Pons (tissue), 1 donor: ENCODE measurements around the gene SLC25A48.

ENCODE experiments used
- DNase-seq: peaks from one replicate; pipeline ENCODE4 v3.0.0-alpha.2; 2016; ENCODE audit warnings: low spot score

Gene SLC25A48

GRCh38 chr5:135834639-135835529 is at the start of gene SLC25A48:
Gene SLC25A48 (plus strand): TSS chr5:135834663. CDS start chr5:135834848, 185 bp downstream.
- DNase-seq = no peak

- DNase-seq = no peak
These were observed 33.8 kb upstream of the SLC25A48 start for GRCh38 chr5:135800656-135801055.

GRCh38 chr5:135810188-135810943 is 24.1 kb upstream of the SLC25A48 start:
- no peak for DNase-seq

- DNase-seq = no peak
These were observed 23.5 kb upstream of the SLC25A48 start for GRCh38 chr5:135811007-135811406.

GRCh38 chr5:135813758-135814157 is 20.7 kb upstream of the SLC25A48 start:
- DNase-seq = no peak

- DNase-seq = no peak
These were observed 20.1 kb upstream of the SLC25A48 start for GRCh38 chr5:135814316-135814715.

- no peak for DNase-seq
These were observed 19.7 kb upstream of the SLC25A48 start for GRCh38 chr5:135814812-135815211.

GRCh38 chr5:135821061-135821801 is 13.2 kb upstream of the SLC25A48 start:
- no peak for DNase-seq

GRCh38 chr5:135821802-135822201 is 12.7 kb upstream of the SLC25A48 start:
- no peak for DNase-seq

- no peak for DNase-seq
These were observed 12.2 kb upstream of the SLC25A48 start for GRCh38 chr5:135822286-135822685.

GRCh38 chr5:135822959-135823358 is 11.5 kb upstream of the SLC25A48 start:
- DNase-seq = no peak

- DNase-seq = no peak
These were observed 10.6 kb upstream of the SLC25A48 start for GRCh38 chr5:135823881-135824280.

GRCh38 chr5:135824541-135825041 is 9.9 kb upstream of the SLC25A48 start:
- no peak for DNase-seq

- DNase-seq = no peak
These were observed 8.9 kb upstream of the SLC25A48 start for GRCh38 chr5:135825373-135826220.

GRCh38 chr5:135826221-135826525 is 8.3 kb upstream of the SLC25A48 start:
- DNase-seq = no peak

GRCh38 chr5:135826994-135827671 is 7.3 kb upstream of the SLC25A48 start:
- no peak for DNase-seq

- DNase-seq = no peak
These were observed 6.3 kb upstream of the SLC25A48 start for GRCh38 chr5:135827965-135828781.

- DNase-seq = no peak
These were observed 5.7 kb upstream of the SLC25A48 start for GRCh38 chr5:135828782-135829127.

- DNase-seq = no peak
These were observed 5.3 kb upstream of the SLC25A48 start for GRCh38 chr5:135829179-135829578.
